Hepatocyte (in vitro differentiated cells): ENCODE data around the gene EAF1.

Source experiments
- EZH2 ChIP-seq: fragments of 200-600 bp; sonication (generic); IDR thresholded peaks from 2 replicates; pipeline ENCODE4 v1.6.1; 2016; ENCODE audit warnings: antibody characterized with exemption, mild to moderate bottlenecking, borderline replicate concordance
- EZH2phosphoT487 ChIP-seq: fragments of 200-600 bp; sonication (generic); IDR thresholded peaks from one replicate; pipeline ENCODE4 v1.6.1; 2018; ENCODE audit warnings: antibody characterized with exemption, mild to moderate bottlenecking, low read depth, moderate library complexity; ENCODE audit not compliant: unreplicated experiment, severe bottlenecking
- TF ChIP-seq, protein P1 (sequence below): fragments of 200-600 bp; sonication (generic); IDR thresholded peaks from 2 replicates; pipeline ENCODE4 v1.5.1; 2016; ENCODE audit warnings: antibody characterized with exemption, mild to moderate bottlenecking; ENCODE audit not compliant: poor library complexity

GRCh38 chr3:15486979-15487378, 59.6 kb downstream of the EAF1 start:
- no peak for TF ChIP-seq EZH2phosphoT487
- TF ChIP-seq EZH2 = no peak
- TF ChIP-seq, protein P1, sequence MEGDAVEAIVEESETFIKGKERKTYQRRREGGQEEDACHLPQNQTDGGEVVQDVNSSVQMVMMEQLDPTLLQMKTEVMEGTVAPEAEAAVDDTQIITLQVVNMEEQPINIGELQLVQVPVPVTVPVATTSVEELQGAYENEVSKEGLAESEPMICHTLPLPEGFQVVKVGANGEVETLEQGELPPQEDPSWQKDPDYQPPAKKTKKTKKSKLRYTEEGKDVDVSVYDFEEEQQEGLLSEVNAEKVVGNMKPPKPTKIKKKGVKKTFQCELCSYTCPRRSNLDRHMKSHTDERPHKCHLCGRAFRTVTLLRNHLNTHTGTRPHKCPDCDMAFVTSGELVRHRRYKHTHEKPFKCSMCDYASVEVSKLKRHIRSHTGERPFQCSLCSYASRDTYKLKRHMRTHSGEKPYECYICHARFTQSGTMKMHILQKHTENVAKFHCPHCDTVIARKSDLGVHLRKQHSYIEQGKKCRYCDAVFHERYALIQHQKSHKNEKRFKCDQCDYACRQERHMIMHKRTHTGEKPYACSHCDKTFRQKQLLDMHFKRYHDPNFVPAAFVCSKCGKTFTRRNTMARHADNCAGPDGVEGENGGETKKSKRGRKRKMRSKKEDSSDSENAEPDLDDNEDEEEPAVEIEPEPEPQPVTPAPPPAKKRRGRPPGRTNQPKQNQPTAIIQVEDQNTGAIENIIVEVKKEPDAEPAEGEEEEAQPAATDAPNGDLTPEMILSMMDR = no peak
